GM23338 (cell line): ENCODE results near the gene SPON2.

Source experiments
- CREB1 ChIP-seq: fragments of 250-450 bp; sonication (Bioruptor Pico); IDR thresholded peaks from 2 replicates; pipeline ENCODE4 v1.5.0; 2020; ENCODE audit warnings: low read depth, mild to moderate bottlenecking, moderate library complexity
- CTCF ChIP-seq, 2 experiments: fragments of 200-600 bp in 1 of 2; sonication (generic) in 1 of 2; conservative IDR thresholded peaks; 2 replicates each; pipeline versions ENCODE4 v1.5.1 to v1.6.1; 2016 to 2017; ENCODE audit warnings: antibody characterized with exemption in 2 of 2, low read depth in 2 of 2, mild to moderate bottlenecking in 2 of 2, moderate library complexity in 1 of 2
- EZH2 ChIP-seq: fragments of 200-600 bp; sonication (generic); IDR thresholded peaks from one replicate; pipeline ENCODE4 v1.8.0; 2017; ENCODE audit warnings: antibody characterized with exemption, mild to moderate bottlenecking, low read depth; ENCODE audit not compliant: unreplicated experiment
- EZH2phosphoT487 ChIP-seq: fragments of 200-600 bp; sonication (generic); IDR thresholded peaks from one replicate; pipeline ENCODE4 v1.8.1; 2018; ENCODE audit warnings: antibody characterized with exemption; ENCODE audit not compliant: unreplicated experiment
- JUNB ChIP-seq: IDR thresholded peaks from one replicate; pipeline ENCODE4 v1.6.1; 2016; ENCODE audit warnings: antibody characterized with exemption; ENCODE audit not compliant: unreplicated experiment
- NANOG ChIP-seq: IDR thresholded peaks from 2 replicates; pipeline ENCODE4 v1.6.1; 2016; ENCODE audit warnings: antibody characterized with exemption, borderline replicate concordance
- POLR2AphosphoS5 ChIP-seq: IDR thresholded peaks from 2 replicates; pipeline ENCODE4 v1.6.1; 2016; ENCODE audit warnings: antibody characterized with exemption, low read depth
- REST ChIP-seq: IDR thresholded peaks from one replicate; pipeline ENCODE4 v1.6.1; 2018; ENCODE audit warnings: antibody characterized with exemption; ENCODE audit not compliant: unreplicated experiment
- STAT1 ChIP-seq: IDR thresholded peaks from one replicate; pipeline ENCODE4 v1.6.1; 2016; ENCODE audit warnings: antibody characterized with exemption; ENCODE audit not compliant: unreplicated experiment
- ZNF114 ChIP-seq: fragments of 250-450 bp; sonication (Bioruptor Pico); IDR thresholded peaks from 2 replicates; pipeline ENCODE4 v1.5.0; 2020; ENCODE audit warnings: mild to moderate bottlenecking, moderate library complexity
- ZNF331 ChIP-seq: fragments of 250-450 bp; sonication (Bioruptor Pico); IDR thresholded peaks from 2 replicates; pipeline ENCODE4 v1.5.0; 2020; ENCODE audit warnings: low read depth, mild to moderate bottlenecking, moderate library complexity
- TF ChIP-seq, protein P1 (sequence below): fragments of 250-450 bp; sonication (Bioruptor Pico); IDR thresholded peaks from 2 replicates; pipeline ENCODE4 v1.5.0; 2020; ENCODE audit warnings: mild to moderate bottlenecking, moderate library complexity
- TF ChIP-seq, protein P2 (sequence below): IDR thresholded peaks from 2 replicates; pipeline ENCODE4 v1.6.1; 2016; ENCODE audit warnings: antibody characterized with exemption

DNA sequence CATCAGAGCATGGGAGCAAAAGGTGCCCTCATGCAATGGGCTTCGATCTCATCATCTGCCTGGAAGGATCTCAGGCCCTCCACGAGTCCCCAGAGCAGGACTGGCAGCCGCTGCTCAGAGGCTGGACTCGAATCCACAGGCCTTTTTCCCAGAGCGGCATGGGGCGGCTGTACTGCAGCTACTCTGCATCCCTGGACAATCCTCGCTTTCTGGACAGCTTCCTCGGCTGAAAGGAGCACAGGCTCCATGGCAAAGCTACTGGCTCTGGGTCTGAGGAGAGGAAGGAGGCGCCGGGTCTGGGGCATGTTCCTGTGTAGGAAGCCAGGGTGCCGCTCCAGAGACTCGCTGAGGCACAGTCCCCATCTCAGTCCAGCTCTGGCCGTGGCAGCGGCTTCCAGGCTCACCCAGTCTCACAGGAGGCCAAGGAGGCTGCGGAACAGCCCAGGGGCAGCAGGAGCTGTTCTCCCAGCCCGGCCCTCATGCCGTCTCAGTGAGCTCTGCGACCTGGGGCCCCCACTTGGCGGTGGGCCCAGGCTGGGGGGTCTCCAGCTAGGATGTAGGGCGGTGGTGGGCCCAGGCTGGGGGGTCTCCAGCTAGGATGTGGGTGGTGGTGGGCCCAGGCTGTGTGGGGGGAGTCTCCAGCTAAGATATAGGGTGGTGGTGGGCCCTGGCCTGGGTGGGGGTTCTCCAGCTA is 2.7 kb upstream of the SPON2 start:
- TF ChIP-seq CTCF (conservative IDR thresholded peaks at IDR 0.05; ENCODE audit: low read depth in 2 of 2), result no peak
- no peak for TF ChIP-seq REST
- TF ChIP-seq EZH2, result no peak
- TF ChIP-seq POLR2AphosphoS5, result no peak
- no peak for TF ChIP-seq ZNF114
- TF ChIP-seq EZH2phosphoT487, result no peak
- TF ChIP-seq JUNB, result no peak
- TF ChIP-seq CREB1 (CRISPR knock-in tag), result no peak
- TF ChIP-seq, protein P1, sequence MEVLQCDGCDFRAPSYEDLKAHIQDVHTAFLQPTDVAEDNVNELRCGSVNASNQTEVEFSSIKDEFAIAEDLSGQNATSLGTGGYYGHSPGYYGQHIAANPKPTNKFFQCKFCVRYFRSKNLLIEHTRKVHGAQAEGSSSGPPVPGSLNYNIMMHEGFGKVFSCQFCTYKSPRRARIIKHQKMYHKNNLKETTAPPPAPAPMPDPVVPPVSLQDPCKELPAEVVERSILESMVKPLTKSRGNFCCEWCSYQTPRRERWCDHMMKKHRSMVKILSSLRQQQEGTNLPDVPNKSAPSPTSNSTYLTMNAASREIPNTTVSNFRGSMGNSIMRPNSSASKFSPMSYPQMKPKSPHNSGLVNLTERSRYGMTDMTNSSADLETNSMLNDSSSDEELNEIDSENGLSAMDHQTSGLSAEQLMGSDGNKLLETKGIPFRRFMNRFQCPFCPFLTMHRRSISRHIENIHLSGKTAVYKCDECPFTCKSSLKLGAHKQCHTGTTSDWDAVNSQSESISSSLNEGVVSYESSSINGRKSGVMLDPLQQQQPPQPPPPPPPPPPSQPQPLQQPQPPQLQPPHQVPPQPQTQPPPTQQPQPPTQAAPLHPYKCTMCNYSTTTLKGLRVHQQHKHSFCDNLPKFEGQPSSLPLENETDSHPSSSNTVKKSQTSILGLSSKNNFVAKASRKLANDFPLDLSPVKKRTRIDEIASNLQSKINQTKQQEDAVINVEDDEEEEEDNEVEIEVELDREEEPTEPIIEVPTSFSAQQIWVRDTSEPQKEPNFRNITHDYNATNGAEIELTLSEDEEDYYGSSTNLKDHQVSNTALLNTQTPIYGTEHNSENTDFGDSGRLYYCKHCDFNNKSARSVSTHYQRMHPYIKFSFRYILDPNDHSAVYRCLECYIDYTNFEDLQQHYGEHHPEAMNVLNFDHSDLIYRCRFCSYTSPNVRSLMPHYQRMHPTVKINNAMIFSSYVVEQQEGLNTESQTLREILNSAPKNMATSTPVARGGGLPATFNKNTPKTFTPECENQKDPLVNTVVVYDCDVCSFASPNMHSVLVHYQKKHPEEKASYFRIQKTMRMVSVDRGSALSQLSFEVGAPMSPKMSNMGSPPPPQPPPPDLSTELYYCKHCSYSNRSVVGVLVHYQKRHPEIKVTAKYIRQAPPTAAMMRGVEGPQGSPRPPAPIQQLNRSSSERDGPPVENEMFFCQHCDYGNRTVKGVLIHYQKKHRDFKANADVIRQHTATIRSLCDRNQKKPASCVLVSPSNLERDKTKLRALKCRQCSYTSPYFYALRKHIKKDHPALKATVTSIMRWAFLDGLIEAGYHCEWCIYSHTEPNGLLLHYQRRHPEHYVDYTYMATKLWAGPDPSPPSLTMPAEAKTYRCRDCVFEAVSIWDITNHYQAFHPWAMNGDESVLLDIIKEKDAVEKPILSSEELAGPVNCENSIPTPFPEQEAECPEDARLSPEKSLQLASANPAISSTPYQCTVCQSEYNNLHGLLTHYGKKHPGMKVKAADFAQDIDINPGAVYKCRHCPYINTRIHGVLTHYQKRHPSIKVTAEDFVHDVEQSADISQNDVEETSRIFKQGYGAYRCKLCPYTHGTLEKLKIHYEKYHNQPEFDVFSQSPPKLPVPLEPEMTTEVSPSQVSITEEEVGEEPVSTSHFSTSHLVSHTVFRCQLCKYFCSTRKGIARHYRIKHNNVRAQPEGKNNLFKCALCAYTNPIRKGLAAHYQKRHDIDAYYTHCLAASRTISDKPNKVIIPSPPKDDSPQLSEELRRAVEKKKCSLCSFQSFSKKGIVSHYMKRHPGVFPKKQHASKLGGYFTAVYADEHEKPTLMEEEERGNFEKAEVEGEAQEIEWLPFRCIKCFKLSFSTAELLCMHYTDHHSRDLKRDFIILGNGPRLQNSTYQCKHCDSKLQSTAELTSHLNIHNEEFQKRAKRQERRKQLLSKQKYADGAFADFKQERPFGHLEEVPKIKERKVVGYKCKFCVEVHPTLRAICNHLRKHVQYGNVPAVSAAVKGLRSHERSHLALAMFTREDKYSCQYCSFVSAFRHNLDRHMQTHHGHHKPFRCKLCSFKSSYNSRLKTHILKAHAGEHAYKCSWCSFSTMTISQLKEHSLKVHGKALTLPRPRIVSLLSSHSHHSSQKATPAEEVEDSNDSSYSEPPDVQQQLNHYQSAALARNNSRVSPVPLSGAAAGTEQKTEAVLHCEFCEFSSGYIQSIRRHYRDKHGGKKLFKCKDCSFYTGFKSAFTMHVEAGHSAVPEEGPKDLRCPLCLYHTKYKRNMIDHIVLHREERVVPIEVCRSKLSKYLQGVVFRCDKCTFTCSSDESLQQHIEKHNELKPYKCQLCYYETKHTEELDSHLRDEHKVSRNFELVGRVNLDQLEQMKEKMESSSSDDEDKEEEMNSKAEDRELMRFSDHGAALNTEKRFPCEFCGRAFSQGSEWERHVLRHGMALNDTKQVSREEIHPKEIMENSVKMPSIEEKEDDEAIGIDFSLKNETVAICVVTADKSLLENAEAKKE, result no peak
- TF ChIP-seq, protein P2, sequence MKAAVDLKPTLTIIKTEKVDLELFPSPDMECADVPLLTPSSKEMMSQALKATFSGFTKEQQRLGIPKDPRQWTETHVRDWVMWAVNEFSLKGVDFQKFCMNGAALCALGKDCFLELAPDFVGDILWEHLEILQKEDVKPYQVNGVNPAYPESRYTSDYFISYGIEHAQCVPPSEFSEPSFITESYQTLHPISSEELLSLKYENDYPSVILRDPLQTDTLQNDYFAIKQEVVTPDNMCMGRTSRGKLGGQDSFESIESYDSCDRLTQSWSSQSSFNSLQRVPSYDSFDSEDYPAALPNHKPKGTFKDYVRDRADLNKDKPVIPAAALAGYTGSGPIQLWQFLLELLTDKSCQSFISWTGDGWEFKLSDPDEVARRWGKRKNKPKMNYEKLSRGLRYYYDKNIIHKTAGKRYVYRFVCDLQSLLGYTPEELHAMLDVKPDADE, result no peak
- no peak for TF ChIP-seq NANOG
- no peak for TF ChIP-seq ZNF331 (CRISPR knock-in tag)
- TF ChIP-seq STAT1, result no peak
